Activated naive CD8-positive, alpha-beta T cell treated with anti-CD3 and anti-CD28 coated beads, Interleukin-2, amount 50 U/mL, for 24 hours (primary cell): ENCODE results near the gene SSUH2.
"Not testable (repeated sequence)": the region's sequence is repeated elsewhere in the genome, so short reads cannot be mapped to it uniquely, and the experiment has no call there.

Experiments
- ATAC-seq: fragments of 150-1000 bp; cut with Tn5 transposase; one replicate; pipeline ENCODE4 v1.10.0; 2021
- DNase-seq: peaks from one replicate; pipeline ENCODE4 v3.0.0; 2021
- H3K27ac Mint-ChIP-seq: one replicate; pipeline ENCODE4 v1.8.0; 2021; ENCODE audit warnings: mild to moderate bottlenecking, mixed read lengths
- H3K27me3 Mint-ChIP-seq: one replicate; pipeline ENCODE4 v1.8.0; 2021; ENCODE audit warnings: mixed read lengths
- H3K36me3 Mint-ChIP-seq: one replicate; pipeline ENCODE4 v1.8.0; 2021; ENCODE audit warnings: low read depth, mixed read lengths
- H3K4me1 Mint-ChIP-seq: one replicate; pipeline ENCODE4 v1.8.0; 2021; ENCODE audit warnings: mixed read lengths
- H3K4me3 Mint-ChIP-seq: one replicate; pipeline ENCODE4 v1.8.0; 2021; ENCODE audit warnings: mild to moderate bottlenecking, moderate library complexity, mixed read lengths
- H3K9me3 Mint-ChIP-seq: one replicate; pipeline ENCODE4 v1.8.0; 2021; ENCODE audit warnings: mixed read lengths

The SSUH2 gene

DNA sequence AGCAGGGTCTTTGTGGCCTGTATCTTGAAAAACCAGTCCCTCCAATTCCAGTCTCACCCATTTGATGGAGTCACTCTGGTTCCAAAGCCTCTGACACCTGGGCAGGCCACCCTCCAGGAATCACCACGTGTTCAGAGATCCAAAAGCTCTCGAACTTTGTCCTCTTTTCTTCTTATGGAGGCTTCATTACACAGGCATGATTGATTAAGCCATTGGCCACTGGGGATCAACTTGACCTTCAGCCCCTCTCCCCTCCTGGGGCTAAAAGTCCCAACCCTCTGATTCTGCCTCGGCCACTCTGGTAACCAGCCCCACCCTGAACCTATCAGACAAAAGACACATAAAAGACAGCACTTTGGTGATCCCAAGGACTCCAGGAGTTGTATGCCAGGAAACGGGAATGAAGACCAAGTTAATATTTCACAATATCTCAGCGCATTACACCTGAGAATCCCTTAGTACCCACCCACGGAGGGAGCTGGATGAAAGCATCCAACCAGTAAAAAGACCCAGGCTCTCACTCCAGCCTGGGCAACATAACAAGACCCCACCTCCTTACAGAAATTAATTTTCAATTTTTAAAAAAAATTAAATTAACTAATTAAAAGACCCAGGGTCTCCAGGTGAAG lies 23.0 kb upstream of the SSUH2 start:
- Mint-ChIP-seq H3K4me3 (no peak overlapping the region), H3K36me3 (no peaks in the 10 kb centered on the region), H3K4me1 (peaks cover 4% of the 10 kb centered on the region), H3K9me3 (no peaks in the 10 kb centered on the region), H3K27ac (no peak overlapping the region), H3K27me3 (peaks cover 18% of the 10 kb centered on the region)
- no peak for DNase-seq
- no peak for ATAC-seq

DNA sequence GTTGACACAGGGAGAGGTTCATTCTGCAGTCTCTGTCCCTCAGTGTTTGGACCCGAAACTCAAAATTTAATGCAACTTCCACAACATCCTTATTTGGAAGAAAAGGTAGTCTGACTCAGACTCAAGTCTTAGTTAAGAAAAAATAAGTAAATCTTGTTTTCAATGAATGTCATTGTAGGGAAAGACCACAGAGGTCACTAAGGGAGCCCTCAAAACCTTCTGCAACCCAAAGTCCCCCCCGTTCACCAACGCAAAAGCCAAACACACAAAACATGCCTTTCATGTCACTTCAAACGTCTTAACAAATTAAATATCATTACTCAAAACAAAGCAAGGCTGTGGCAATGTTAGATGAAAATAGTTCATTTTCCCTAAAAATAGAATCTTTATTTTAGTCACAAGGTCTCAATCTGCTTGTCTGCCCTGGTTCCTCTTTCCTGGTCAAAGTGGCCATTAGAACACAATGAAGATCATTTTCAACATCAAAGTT lies 20.9 kb upstream of the SSUH2 start:
- no peak overlapping the region for H3K4me3 Mint-ChIP-seq
- peaks cover 4% of the 10 kb centered on the region for H3K4me1 Mint-ChIP-seq
- ATAC-seq (no peak), DNase-seq (no peak)
- peaks cover 21% of the 10 kb centered on the region for H3K27me3 Mint-ChIP-seq
- H3K9me3 Mint-ChIP-seq = no peaks in the 10 kb centered on the region
- no peak overlapping the region for H3K27ac Mint-ChIP-seq
- H3K36me3 Mint-ChIP-seq = no peaks in the 10 kb centered on the region

DNA sequence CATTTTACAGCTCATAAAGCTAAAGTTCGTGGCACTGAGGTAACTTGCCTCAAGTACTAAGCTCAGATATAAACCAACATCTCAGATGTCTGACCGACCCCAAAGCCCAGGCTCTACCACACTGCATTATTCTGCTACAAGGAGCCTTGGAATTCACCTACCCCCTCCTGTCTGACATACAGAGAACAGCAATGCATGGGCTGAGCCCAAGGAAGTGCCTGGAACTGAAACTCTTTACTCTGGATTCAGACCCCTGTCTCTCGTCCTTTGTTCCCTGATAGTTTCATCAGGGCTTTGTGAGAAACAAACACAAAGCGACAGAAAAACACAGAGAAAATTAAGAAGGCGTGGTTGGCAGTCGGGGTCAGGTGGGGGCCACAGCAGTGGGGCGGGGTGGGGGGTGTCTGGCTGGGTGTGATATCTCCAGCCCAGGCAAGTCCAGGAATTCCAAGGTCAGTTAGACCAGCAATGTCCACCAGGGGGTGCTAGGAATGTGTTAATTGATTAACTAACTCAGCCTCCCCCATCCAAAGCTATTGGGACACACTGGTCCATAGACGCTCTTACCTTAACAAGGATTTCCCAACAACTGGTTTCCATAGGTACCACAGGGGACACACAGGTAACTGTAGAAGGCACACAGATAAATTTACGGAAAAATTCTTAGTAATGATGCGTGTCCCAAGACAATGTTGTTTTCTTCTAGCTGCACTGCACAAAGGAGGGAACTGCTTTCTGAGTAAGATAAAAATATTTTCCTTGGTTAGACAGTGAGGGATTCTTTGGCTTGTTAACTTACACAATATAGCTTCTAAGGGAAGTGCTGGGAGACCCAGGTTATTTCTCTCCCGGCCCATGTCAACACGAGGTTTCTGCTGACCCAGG lies 18.8 kb upstream of the SSUH2 start:
- DNase-seq = peak; percentile 52
- peaks cover 31% of the 10 kb centered on the region for H3K27me3 Mint-ChIP-seq
- no peak overlapping the region for H3K4me3 Mint-ChIP-seq
- H3K27ac Mint-ChIP-seq = no peak overlapping the region
- H3K4me1 Mint-ChIP-seq = peaks cover 8% of the 10 kb centered on the region
- ATAC-seq = no peak
- no peaks in the 10 kb centered on the region for H3K36me3 Mint-ChIP-seq
- H3K9me3 Mint-ChIP-seq = no peaks in the 10 kb centered on the region

DNA sequence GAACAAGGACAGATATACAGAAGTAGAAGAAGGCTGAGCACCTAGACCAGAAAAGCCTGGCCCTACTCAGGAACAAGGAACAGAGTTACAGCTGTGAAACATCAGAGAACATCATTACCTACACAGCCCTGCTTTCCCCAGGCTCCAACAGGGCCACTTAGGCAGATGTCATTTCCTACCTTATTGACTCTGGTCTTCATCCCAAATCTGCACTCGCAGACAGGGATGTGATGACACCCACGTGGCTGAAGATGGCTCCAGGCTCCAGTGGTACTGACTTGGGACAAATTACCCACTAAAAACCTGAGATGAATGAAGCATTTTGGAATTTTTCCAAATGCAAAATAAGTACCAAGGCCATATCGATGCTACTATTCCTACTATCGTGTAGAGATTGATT lies 18.0 kb upstream of the SSUH2 start:
- DNase-seq (no peak), ATAC-seq (no peak)
- no peak overlapping the region for H3K4me3 Mint-ChIP-seq
- H3K36me3 Mint-ChIP-seq = no peaks in the 10 kb centered on the region
- H3K27me3 Mint-ChIP-seq = peaks cover 31% of the 10 kb centered on the region
- peaks cover 8% of the 10 kb centered on the region for H3K4me1 Mint-ChIP-seq
- H3K27ac Mint-ChIP-seq = no peak overlapping the region
- H3K9me3 Mint-ChIP-seq = no peaks in the 10 kb centered on the region

DNA sequence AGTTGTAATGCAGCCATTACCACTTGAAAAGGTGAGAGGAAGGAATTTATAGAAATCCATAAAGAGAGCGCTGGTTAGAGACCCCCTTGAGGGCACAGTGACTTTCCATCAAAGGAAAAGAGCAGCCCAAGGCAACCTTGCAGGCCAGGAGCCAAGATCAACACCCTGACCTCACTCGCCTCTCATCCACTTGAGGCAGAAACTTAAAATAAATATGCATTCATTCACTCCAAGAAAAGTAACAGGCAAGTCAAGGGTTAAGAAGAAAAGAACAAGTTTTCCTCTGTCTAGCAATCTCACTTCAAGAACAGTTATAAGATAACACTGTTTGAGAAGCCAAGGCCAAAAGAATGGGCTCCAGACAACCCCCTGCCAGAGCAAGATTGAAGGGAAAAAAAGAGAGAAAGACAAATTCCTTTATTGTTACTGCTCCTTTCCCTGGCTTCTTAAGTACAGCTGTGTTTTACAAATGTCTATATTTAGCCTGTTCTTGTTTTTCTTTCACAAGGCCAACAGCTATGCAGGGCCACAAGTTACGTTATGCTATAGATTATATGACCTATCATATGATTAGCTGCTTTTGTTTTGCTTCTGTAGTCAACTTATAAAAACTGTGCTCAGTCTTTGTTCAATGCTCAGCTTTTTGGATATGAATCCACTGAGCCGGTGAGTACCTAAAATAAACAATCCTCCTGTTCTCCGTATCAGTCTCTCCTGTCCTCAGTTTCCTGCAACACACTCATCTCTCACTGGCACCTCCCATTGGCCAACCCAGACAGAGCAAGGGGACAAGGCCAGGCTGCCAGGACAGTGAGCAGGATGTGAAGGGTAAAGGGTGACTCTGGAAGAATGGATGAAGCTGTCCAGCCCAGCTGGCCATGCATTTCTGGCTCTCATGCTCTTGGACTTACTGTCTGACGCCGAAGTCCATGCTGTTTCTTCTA lies 15.8 kb upstream of the SSUH2 start:
- H3K4me1 Mint-ChIP-seq = peaks cover 7% of the 10 kb centered on the region
- no peak for ATAC-seq
- no peak overlapping the region for H3K4me3 Mint-ChIP-seq
- no peaks in the 10 kb centered on the region for H3K9me3 Mint-ChIP-seq
- DNase-seq = no peak
- H3K36me3 Mint-ChIP-seq = no peaks in the 10 kb centered on the region
- no peak overlapping the region for H3K27ac Mint-ChIP-seq
- H3K27me3 Mint-ChIP-seq = peaks cover 23% of the 10 kb centered on the region

DNA sequence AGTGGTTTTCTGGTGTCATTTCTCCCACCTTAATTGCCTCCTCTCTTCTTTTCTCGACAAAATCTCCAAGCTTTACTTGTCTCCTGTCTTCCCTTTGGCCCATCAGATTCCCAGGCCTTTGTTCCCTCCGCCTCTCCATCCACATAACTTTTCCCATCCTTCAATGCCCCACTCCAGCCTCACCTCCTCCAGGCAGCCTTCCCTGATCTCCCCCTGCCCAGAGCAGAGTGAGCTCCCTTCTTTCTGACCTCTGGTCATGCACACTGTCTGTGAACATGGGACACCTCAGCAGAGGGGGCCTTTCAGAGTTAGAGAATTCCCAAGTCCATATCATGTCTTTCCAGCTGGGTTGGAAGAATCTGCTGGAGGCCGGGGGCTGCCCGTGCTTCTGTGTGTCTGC lies 14.6 kb upstream of the SSUH2 start:
- H3K27ac Mint-ChIP-seq = no peak overlapping the region
- DNase-seq (no peak), ATAC-seq (no peak)
- H3K36me3 Mint-ChIP-seq = no peaks in the 10 kb centered on the region
- H3K4me3 Mint-ChIP-seq = no peak overlapping the region
- H3K9me3 Mint-ChIP-seq = peaks cover 2% of the 10 kb centered on the region
- H3K27me3 Mint-ChIP-seq = peaks cover 21% of the 10 kb centered on the region
- H3K4me1 Mint-ChIP-seq = peaks cover 6% of the 10 kb centered on the region

DNA sequence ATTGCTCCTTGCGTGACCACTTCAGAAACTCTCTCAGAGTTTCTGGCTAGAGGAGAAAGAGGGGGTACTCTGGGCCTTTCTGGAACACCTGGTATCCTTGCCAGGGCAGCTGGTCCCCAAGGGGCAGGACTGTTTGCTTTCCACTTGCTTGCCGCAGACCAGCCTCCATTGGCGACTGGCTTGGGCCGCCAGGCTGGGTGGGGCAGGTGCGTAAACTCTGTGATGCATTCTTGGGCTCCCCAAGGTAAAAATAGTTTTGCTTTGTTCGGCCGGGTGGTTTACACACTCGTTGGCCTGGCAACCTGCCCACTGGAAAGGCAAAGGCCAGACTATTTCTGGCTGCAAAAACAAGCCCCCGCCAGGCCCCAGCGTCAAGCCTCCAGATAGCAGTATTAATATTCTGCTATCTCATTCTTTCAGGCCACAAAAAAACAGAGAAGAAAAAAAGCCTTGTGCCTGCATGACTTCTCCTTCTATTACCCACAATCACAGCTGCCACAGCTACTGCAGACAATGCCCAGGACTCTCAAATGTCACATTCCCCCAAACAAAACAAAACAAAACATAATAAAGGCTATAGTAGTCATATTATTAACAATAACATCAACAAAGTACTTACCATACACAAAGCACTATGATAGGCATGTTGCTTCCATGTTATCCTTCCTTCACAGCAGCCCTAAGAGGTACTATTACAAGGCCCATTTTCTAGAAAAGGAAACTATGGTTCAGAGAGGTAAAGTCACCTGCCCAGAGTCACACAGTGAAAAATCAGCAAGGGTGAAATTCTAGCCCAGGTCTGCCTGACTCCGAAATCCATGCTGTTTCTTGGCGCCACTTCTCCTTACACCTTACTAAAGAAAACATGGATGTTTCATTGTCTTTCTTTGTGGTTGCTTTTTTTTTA lies 14.0 kb upstream of the SSUH2 start:
- H3K9me3 Mint-ChIP-seq = peaks cover 5% of the 10 kb centered on the region
- DNase-seq = peak; percentile 8
- no peak overlapping the region for H3K27ac Mint-ChIP-seq
- no peak overlapping the region for H3K4me3 Mint-ChIP-seq
- peaks cover 22% of the 10 kb centered on the region for H3K27me3 Mint-ChIP-seq
- peaks cover 6% of the 10 kb centered on the region for H3K4me1 Mint-ChIP-seq
- no peaks in the 10 kb centered on the region for H3K36me3 Mint-ChIP-seq
- no peak for ATAC-seq

DNA sequence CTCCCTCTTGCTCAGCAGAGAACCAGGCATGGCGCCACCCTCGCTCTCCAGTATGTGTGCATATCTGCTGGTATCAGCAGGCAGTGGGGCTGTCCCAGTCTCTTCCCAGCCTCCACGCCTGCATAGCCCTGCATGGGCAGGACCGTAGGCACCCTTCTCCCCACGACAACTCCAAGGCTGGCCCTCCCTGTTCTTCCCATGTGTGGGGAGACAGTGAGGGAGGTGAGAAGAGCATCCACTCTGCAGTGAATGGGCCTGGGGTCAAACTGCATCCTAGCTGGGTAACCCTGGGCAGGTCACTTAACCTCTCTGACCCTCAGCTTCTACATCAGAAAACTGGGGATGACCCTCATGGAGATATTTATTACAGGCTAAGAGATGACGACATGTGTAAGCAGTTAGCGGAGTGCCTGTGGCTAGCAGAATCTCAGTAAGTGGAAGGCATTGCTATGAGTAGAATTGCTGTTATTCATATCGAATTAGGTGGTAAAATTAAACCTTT lies 13.3 kb upstream of the SSUH2 start:
- Mint-ChIP-seq H3K27me3 (peaks cover 19% of the 10 kb centered on the region), H3K4me3 (no peak overlapping the region), H3K9me3 (peaks cover 5% of the 10 kb centered on the region), H3K36me3 (no peaks in the 10 kb centered on the region), H3K27ac (no peak overlapping the region), H3K4me1 (peaks cover 6% of the 10 kb centered on the region)
- ATAC-seq = no peak
- DNase-seq = no peak

DNA sequence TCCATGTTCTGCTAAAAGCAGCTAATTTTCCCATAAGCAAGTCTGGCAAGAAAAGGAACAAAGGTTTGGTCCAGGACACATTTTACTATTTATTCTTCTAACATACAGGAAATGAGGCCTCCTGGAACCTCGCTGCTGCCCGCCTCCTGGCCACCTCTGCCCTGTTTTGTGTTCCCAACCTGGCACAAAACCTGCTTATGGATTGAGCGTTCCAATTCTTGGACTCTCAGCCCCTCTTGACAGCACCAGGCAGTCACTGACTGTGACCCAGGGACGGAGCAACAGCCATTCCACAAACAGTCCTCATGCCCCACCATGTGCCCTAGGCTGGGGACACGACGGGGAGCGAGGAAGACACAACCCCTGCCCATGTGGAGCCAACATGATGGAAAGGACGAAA lies 11.6 kb upstream of the SSUH2 start:
- peaks cover 6% of the 10 kb centered on the region for H3K4me1 Mint-ChIP-seq
- no peak for DNase-seq
- H3K9me3 Mint-ChIP-seq = peaks cover 5% of the 10 kb centered on the region
- no peak overlapping the region for H3K27ac Mint-ChIP-seq
- no peak overlapping the region for H3K4me3 Mint-ChIP-seq
- H3K36me3 Mint-ChIP-seq = no peaks in the 10 kb centered on the region
- H3K27me3 Mint-ChIP-seq = peaks cover 24% of the 10 kb centered on the region
- ATAC-seq = no peak

DNA sequence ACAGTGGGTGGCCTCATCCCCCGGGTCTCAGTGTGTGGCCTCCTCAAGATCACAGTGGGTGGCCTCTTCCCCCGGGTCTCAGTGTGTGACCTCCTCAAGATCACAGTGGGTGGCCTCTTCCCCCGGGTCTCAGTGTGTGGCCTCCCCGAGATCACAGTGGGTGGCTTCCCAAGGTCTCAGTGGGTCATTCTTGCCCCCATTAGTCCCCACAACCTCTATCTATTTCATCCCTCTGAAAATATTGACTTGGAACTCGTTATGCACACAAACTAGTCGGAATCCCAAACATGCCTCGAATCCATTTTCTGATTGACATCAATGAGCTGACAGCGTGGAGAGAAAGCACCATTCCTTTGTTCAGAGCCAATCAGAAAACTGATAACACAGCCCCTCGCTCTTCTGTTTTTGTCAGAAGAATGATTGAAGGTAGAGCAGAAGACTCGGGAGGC lies 10.8 kb upstream of the SSUH2 start:
- Mint-ChIP-seq H3K27me3 (peaks cover 24% of the 10 kb centered on the region), H3K4me3 (no peak overlapping the region)

DNA sequence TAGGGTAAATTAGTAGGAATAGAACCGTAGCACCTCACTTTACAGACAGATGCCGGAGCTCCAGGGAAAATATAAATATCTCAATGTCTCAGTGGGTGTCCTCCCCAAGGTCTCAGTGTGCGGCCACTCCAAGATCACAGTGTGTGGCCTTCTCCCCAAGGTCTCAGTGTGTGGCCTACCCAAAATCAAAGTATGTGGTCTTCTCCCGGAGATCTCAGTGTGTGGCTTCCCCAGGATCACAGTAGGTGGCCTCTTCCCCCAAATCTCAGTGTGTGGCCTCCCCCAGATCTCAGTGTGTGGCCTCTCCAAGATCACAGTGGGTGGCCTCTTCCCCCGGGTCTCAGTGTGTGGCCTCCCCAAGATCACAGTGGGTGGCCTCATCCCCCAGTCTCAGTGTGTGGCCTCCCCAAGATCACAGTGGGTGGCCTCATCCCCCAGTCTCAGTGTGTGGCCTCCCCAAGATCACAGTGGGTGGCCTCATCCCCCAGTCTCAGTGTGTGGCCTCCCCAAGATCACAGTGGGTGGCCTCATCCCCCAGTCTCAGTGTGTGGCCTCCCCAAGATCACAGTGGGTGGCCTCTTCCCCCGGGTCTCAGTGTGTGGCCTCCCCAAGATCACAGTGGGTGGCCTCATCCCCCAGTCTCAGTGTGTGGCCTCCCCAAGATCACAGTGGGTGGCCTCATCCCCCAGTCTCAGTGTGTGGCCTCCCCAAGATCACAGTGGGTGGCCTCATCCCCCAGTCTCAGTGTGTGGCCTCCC lies 10.2 kb upstream of the SSUH2 start:
- not testable (repeated sequence) for ATAC-seq, H3K9me3 Mint-ChIP-seq, H3K27ac Mint-ChIP-seq, H3K36me3 Mint-ChIP-seq, H3K4me3 Mint-ChIP-seq, H3K4me1 Mint-ChIP-seq, DNase-seq
- H3K27me3 Mint-ChIP-seq = peaks cover 26% of the 10 kb centered on the region

More for the DNA sequence above, 10.8 kb upstream of the SSUH2 start:
- ATAC-seq (no peak), DNase-seq (no peak)
- Mint-ChIP-seq H3K36me3 (no peaks in the 10 kb centered on the region), H3K27ac (no peak overlapping the region), H3K4me1 (peaks cover 6% of the 10 kb centered on the region), H3K9me3 (peaks cover 5% of the 10 kb centered on the region)

DNA sequence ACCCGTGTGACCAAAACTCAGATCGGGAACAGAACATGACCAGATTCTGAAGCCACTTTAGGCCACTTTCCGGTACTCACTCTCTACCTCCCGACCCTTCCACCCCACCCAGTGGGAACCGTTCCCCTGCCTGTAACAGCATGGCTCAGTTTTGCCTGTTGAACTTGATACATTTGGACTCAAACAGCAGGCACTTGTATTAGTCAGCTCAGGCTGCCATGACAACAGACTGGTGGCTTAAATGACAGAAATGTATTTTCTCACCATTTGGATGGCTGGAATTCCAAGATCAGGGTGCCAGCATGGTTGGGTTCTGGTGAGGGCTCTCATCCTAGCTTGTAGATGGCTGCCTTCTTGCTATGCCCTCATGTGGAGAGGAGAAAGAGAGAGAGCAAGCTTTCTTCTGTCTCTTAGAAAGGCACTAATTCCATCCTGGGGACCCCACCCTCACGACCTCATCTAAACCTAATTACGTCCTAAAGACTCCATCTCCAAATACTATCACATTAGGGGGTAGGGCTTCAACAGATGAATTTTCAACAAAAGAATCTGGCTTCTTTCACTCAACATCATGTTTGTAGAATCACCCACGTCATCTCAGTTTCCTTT lies 9.3 kb upstream of the SSUH2 start:
- Mint-ChIP-seq H3K4me1 (peaks cover 6% of the 10 kb centered on the region), H3K9me3 (peaks cover 5% of the 10 kb centered on the region), H3K36me3 (no peaks in the 10 kb centered on the region), H3K4me3 (no peak overlapping the region), H3K27ac (no peak overlapping the region), H3K27me3 (peaks cover 23% of the 10 kb centered on the region)
- DNase-seq (no peak), ATAC-seq (no peak)
